Transverse colon (tissue), 4 donors: ENCODE data around the gene ZNF75A. TPM values are rescaled to one million over a fixed set of nuclear protein-coding genes. Genes with fewer than 3 reads are reported as not detected.

Experiments
- DNase-seq: peaks from one replicate; pipeline ENCODE4 v3.0.0-alpha.2; 2019
- H3K27ac ChIP-seq, 4 donors: fragments of 200-600 bp; sonication (generic); 2 replicates each; pipeline ENCODE4 v1.5.1; 2016 to 2018; ENCODE audit warnings: inconsistent platforms in 4 of 4
- H3K27me3 ChIP-seq: fragments of 200-600 bp; sonication (generic); 2 replicates; pipeline ENCODE4 v1.5.1; 2017; ENCODE audit warnings: inconsistent platforms
- H3K36me3 ChIP-seq, 4 donors: fragments of 200-600 bp; sonication (generic); 2 replicates each; pipeline ENCODE4 v1.5.1; 2017 to 2019; ENCODE audit warnings: inconsistent platforms in 4 of 4
- H3K4me1 ChIP-seq, 4 donors: fragments of 200-600 bp; sonication (generic); 2 replicates each; pipeline ENCODE4 v1.5.1; 2017 to 2020; ENCODE audit warnings: inconsistent platforms in 4 of 4
- H3K4me3 ChIP-seq, 4 donors: fragments of 200-600 bp; sonication (generic); 1 replicate in 1 of 4; 2 replicates in 3 of 4; pipeline versions ENCODE4 v1.5.1 to v1.6.1; 2017 to 2019; ENCODE audit warnings: inconsistent platforms in 4 of 4
- H3K9me3 ChIP-seq, 2 donors: fragments of 200-600 bp; sonication (generic); 2 replicates each; pipeline ENCODE4 v1.5.1; 2017 to 2019; ENCODE audit warnings: inconsistent platforms in 2 of 2
- CTCF ChIP-seq, 5 experiments: fragments of 200-600 bp in 3 of 5; fragments of 450-650 bp in 2 of 5; sonication (generic) in 3 of 5; IDR thresholded peaks; 1 replicate in 2 of 5; 2 replicates in 3 of 5; pipeline ENCODE4 v1.5.1; 2016 to 2017; ENCODE audit warnings: antibody characterized with exemption in 5 of 5, inconsistent platforms in 3 of 5, mild to moderate bottlenecking in 2 of 5, moderate library complexity in 1 of 5
- EP300 ChIP-seq: sonication (generic); formaldehyde crosslinking; IDR thresholded peaks from one replicate; pipeline ENCODE4 v1.6.1; 2017; ENCODE audit warnings: antibody characterized with exemption, low read depth
- POLR2A ChIP-seq: fragments of 450-650 bp; IDR thresholded peaks from one replicate; pipeline ENCODE4 v1.6.1; 2016; ENCODE audit warnings: antibody characterized with exemption, mild to moderate bottlenecking, moderate library complexity
- POLR2AphosphoS5 ChIP-seq, 3 donors: sonication (generic); formaldehyde crosslinking; IDR thresholded peaks; one replicate each; pipeline ENCODE4 v1.6.1; 2016; ENCODE audit warnings: antibody characterized with exemption in 3 of 3
- WGBS, 2 donors: methylation state at CpG; one replicate each; pipeline ENCODE4 v1.1.5; 2018; ENCODE audit warnings: low coverage in 1 of 2; 5-methylcytosine and 5-hydroxymethylcytosine counted together
- in situ Hi-C, 4 donors: fragments of 200-750 bp; cut with MboI; loops; one replicate each; pipeline versions ENCODE4 v1.15.0 to v1.15.1; 2017; ENCODE audit warnings: low sequenced_read_pairs in 3 of 4, low pct_ligation_motif_present in 1 of 4, low pct_unique_long_range_greater_than_20kb in 1 of 4
- intact Hi-C: fragments of 100-400 bp; cut with DNase I; formaldehyde crosslinking; loops from one replicate; pipeline ENCODE4 v1.15.1; 2023; ENCODE audit warnings: low total_unique reads
- total RNA-seq, 4 donors: library from RNA; depleted of rRNA; stranded (reverse); fragments of >200 nt; gene quantifications; one replicate each; pipeline ENCODE4 v1.1.0, GENCODE V29; 2016

ZNF75A gene
- total RNA-seq, 4 donors from 2014 or later: 12.3 to 53.9 (median 25.5) TPM

GRCh38 chr16:3348547-3349167, 43.4 kb downstream of the ZNF75A start:
- intact Hi-C loops: no loop called here
- H3K36me3 ChIP-seq: no peaks in the 10 kb centered on the region
- no peak overlapping the region for H3K4me3 ChIP-seq
- WGBS, 2 donors: 46 to 53% methylated on average over 2 to 4 of the region's 4 CpGs
- no peak overlapping the region for H3K27ac ChIP-seq
- no peak for DNase-seq
- in situ Hi-C loops: no loop called here
- H3K4me1 ChIP-seq: no peaks in the 10 kb centered on the region
- no peaks in the 10 kb centered on the region for H3K9me3 ChIP-seq
- TF ChIP-seq POLR2A: no peak
- no peaks in the 10 kb centered on the region for H3K27me3 ChIP-seq

- no peaks in the 10 kb centered on the region for H3K36me3 ChIP-seq
- intact Hi-C loops: no loop called here
- no peak for DNase-seq
- TF ChIP-seq CTCF (IDR thresholded peaks at IDR 0.05): no peak
- no peak for TF ChIP-seq POLR2AphosphoS5 (IDR thresholded peaks at IDR 0.05)
- no peak for TF ChIP-seq POLR2A
- TF ChIP-seq EP300: no peak
- no peaks in the 10 kb centered on the region for H3K9me3 ChIP-seq
- no peak overlapping the region for H3K4me3 ChIP-seq
- H3K4me1 ChIP-seq: no peaks in the 10 kb centered on the region
- 0 to 73% methylated on average over 1 to 13 of the region's 13 CpGs for WGBS, 2 donors
- no peak overlapping the region for H3K27ac ChIP-seq
- no peaks in the 10 kb centered on the region for H3K27me3 ChIP-seq
- in situ Hi-C loops: no loop called here
These were observed 43.9 kb downstream of the ZNF75A start for GRCh38 chr16:3349175-3349574.

GRCh38 chr16:3355589-3355988, 50.3 kb downstream of the ZNF75A start, which contains the start of gene OR2C1:
Gene OR2C1 (plus strand): TSS chr16:3355889. CDS start chr16:3355941, 52 bp downstream.
- TF ChIP-seq POLR2A: no peak
- no peak for TF ChIP-seq POLR2AphosphoS5 (IDR thresholded peaks at IDR 0.05)
- no peak for TF ChIP-seq CTCF (IDR thresholded peaks at IDR 0.05)
- no peak for TF ChIP-seq EP300
- no peak for DNase-seq
- H3K36me3 ChIP-seq: no peaks in the 10 kb centered on the region
- in situ Hi-C loops: no loop called here
- H3K27me3 ChIP-seq: peaks cover under 1% of the 10 kb centered on the region
- H3K27ac ChIP-seq: no peak within 1 kb of the TSS
- intact Hi-C loops: no loop called here
- H3K4me1 ChIP-seq: no peaks in the 10 kb centered on the region
- no peak within 1 kb of the TSS for H3K4me3 ChIP-seq
- 70 to 78% methylated on average over 3 of the region's 3 CpGs for WGBS, 2 donors
- no peaks in the 10 kb centered on the region for H3K9me3 ChIP-seq

- in situ Hi-C loops: no loop called here
- intact Hi-C loops: loop anchor here (2.0 kb wide), 1 partner anchor 55 kb away; no protein-coding TSS in a partner anchor
- TF ChIP-seq CTCF (IDR thresholded peaks at IDR 0.05) (no peak), POLR2AphosphoS5 (IDR thresholded peaks at IDR 0.05) (no peak), EP300 (no peak), POLR2A (no peak)
- WGBS, 2 donors: 92% methylated on average over 10 of the region's 10 CpGs; no CpG with 5 or more reads in 1 of the 2 donors
- no peak for DNase-seq
- Histone ChIP-seq H3K36me3 (no peaks in the 10 kb centered on the region), H3K9me3 (no peaks in the 10 kb centered on the region), H3K27ac (no peak overlapping the region), H3K27me3 (peaks cover 6% of the 10 kb centered on the region), H3K4me1 (no peaks in the 10 kb centered on the region), H3K4me3 (no peak overlapping the region)
These were observed 50.8 kb downstream of the ZNF75A start for GRCh38 chr16:3356118-3356517.

GRCh38 chr16:3358871-3359270, 53.6 kb downstream of the ZNF75A start:
- TF ChIP-seq POLR2AphosphoS5 (IDR thresholded peaks at IDR 0.05): no peak
- Histone ChIP-seq H3K4me3 (no peak overlapping the region), H3K27ac (no peak overlapping the region), H3K27me3 (peaks cover 15% of the 10 kb centered on the region), H3K36me3 (no peaks in the 10 kb centered on the region), H3K9me3 (peaks cover 0 to 2% of the 10 kb centered on the region in 2 donors), H3K4me1 (no peaks in the 10 kb centered on the region)
- no peak for DNase-seq
- intact Hi-C loops (no loop called here), in situ Hi-C loops (no loop called here)
- WGBS, 2 donors: 0 to 13% methylated on average over 1 of the region's 1 CpG
